ENCODE results near the gene OSTC.

OSTC gene

GRCh38 chr4:108622022-108622421 is 28.4 kb upstream of the OSTC start:
- no peak for TF ChIP-seq CTCF (IDR thresholded peaks at IDR 0.05)
- H3K9me3 ChIP-seq: no peaks in the 10 kb centered on the region
- H3K4me1 ChIP-seq (ENCODE audit: control insufficient read depth in 1 of 2, insufficient read depth in 1 of 2, low read depth in 1 of 2, low read length in 1 of 2): peaks cover 18 to 23% of the 10 kb centered on the region in 2 experiments
- no peak overlapping the region for H3K4me3 ChIP-seq (ENCODE audit: low read depth in 1 of 2, low read length in 1 of 2)
- no peaks in the 10 kb centered on the region for H3K27me3 ChIP-seq
- H3K27ac ChIP-seq: no peak overlapping the region
- peaks cover 56% of the 10 kb centered on the region for H3K36me3 ChIP-seq

GRCh38 chr4:108622828-108623227 is 27.6 kb upstream of the OSTC start:
- H3K9me3 ChIP-seq: no peaks in the 10 kb centered on the region
- H3K4me3 ChIP-seq (ENCODE audit: low read depth in 1 of 2, low read length in 1 of 2): no peak overlapping the region
- no peak overlapping the region for H3K27ac ChIP-seq
- H3K36me3 ChIP-seq: peaks cover 64% of the 10 kb centered on the region
- H3K4me1 ChIP-seq (ENCODE audit: control insufficient read depth in 1 of 2, insufficient read depth in 1 of 2, low read depth in 1 of 2, low read length in 1 of 2): peaks cover 18 to 23% of the 10 kb centered on the region in 2 experiments
- no peak for TF ChIP-seq CTCF (IDR thresholded peaks at IDR 0.05)
- H3K27me3 ChIP-seq: no peaks in the 10 kb centered on the region

- H3K27me3 ChIP-seq: no peaks in the 10 kb centered on the region
- peaks cover 76% of the 10 kb centered on the region for H3K36me3 ChIP-seq
- H3K4me1 ChIP-seq (ENCODE audit: control insufficient read depth in 1 of 2, insufficient read depth in 1 of 2, low read depth in 1 of 2, low read length in 1 of 2): peaks cover 18 to 23% of the 10 kb centered on the region in 2 experiments
- no peaks in the 10 kb centered on the region for H3K9me3 ChIP-seq
- TF ChIP-seq CTCF (IDR thresholded peaks at IDR 0.05): no peak
- H3K4me3 ChIP-seq (ENCODE audit: low read depth in 1 of 2, low read length in 1 of 2): no peak overlapping the region
- H3K27ac ChIP-seq: no peak overlapping the region
Observed at GRCh38 chr4:108624263-108625056, 25.9 kb upstream of the OSTC start.

- Histone ChIP-seq H3K4me3 (ENCODE audit: low read depth in 1 of 2, low read length in 1 of 2) (no peak overlapping the region), H3K9me3 (no peaks in the 10 kb centered on the region), H3K4me1 (ENCODE audit: control insufficient read depth in 1 of 2, insufficient read depth in 1 of 2, low read depth in 1 of 2, low read length in 1 of 2) (peaks cover 6 to 14% of the 10 kb centered on the region in 2 experiments), H3K27ac (no peak overlapping the region), H3K36me3 (peaks cover 90% of the 10 kb centered on the region), H3K27me3 (no peaks in the 10 kb centered on the region)
- TF ChIP-seq CTCF (IDR thresholded peaks at IDR 0.05): no peak
Observed at GRCh38 chr4:108626056-108626455, 24.3 kb upstream of the OSTC start.

GRCh38 chr4:108628411-108628810 is 22.0 kb upstream of the OSTC start:
- no peak overlapping the region for H3K27ac ChIP-seq

More at GRCh38 chr4:108628411-108628810, 22.0 kb upstream of the OSTC start:
- Histone ChIP-seq H3K27me3 (no peaks in the 10 kb centered on the region), H3K36me3 (peaks cover 92% of the 10 kb centered on the region), H3K4me3 (ENCODE audit: low read depth in 1 of 2, low read length in 1 of 2) (no peak overlapping the region), H3K9me3 (no peaks in the 10 kb centered on the region), H3K4me1 (ENCODE audit: control insufficient read depth in 1 of 2, insufficient read depth in 1 of 2, low read depth in 1 of 2, low read length in 1 of 2) (no peaks in the 10 kb centered on the region)
- no peak for TF ChIP-seq CTCF (IDR thresholded peaks at IDR 0.05)

Data from neutrophil (primary cell).